PFSK-1 (cell line): ENCODE measurements around the gene CLDND1.

Experiments used
- FOXP2 ChIP-seq: optimal IDR thresholded peaks from 2 replicates; pipeline ENCODE3; 2011; ENCODE audit warnings: borderline replicate concordance, control low read depth, inconsistent platforms; ENCODE audit not compliant: insufficient read depth; ENCODE audit errors: extremely low read length, extremely low read depth
- POLR2AphosphoS5 ChIP-seq: IDR thresholded peaks from 2 replicates; pipeline ENCODE4 v1.6.1; 2012; ENCODE audit warnings: low read depth, mild to moderate bottlenecking, control low read depth, low read length, moderate library complexity
- SIN3A ChIP-seq: IDR thresholded peaks from 2 replicates; pipeline ENCODE4 v1.6.1; 2012; ENCODE audit warnings: mild to moderate bottlenecking, low read length, moderate library complexity, borderline replicate concordance; ENCODE audit not compliant: insufficient read depth
- TAF1 ChIP-seq: IDR thresholded peaks from 2 replicates; pipeline ENCODE4 v1.6.1; 2012; ENCODE audit warnings: low read length, control low read depth, borderline replicate concordance; ENCODE audit not compliant: insufficient read depth
- TF ChIP-seq, protein P1 (sequence below), 2 experiments: IDR thresholded peaks; 2 replicates each; pipeline versions ENCODE4 v1.6.1 to v1.8.0; 2011 to 2012; ENCODE audit warnings: low read depth in 2 of 2, low read length in 2 of 2, control low read depth in 1 of 2, inconsistent platforms in 1 of 2, mild to moderate bottlenecking in 1 of 2, moderate library complexity in 1 of 2; ENCODE audit not compliant: insufficient read depth in 1 of 2

DNA sequence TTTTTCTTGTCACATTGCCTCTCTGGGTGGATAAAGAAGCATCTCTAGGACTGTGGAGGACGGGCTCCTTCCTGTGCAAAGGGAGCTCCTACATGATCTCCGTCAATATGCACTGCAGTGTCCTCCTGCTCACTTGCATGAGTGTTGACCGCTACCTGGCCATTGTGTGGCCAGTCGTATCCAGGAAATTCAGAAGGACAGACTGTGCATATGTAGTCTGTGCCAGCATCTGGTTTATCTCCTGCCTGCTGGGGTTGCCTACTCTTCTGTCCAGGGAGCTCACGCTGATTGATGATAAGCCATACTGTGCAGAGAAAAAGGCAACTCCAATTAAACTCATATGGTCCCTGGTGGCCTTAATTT is 9.6 kb upstream of the CLDND1 start:
- TF ChIP-seq, protein P1, sequence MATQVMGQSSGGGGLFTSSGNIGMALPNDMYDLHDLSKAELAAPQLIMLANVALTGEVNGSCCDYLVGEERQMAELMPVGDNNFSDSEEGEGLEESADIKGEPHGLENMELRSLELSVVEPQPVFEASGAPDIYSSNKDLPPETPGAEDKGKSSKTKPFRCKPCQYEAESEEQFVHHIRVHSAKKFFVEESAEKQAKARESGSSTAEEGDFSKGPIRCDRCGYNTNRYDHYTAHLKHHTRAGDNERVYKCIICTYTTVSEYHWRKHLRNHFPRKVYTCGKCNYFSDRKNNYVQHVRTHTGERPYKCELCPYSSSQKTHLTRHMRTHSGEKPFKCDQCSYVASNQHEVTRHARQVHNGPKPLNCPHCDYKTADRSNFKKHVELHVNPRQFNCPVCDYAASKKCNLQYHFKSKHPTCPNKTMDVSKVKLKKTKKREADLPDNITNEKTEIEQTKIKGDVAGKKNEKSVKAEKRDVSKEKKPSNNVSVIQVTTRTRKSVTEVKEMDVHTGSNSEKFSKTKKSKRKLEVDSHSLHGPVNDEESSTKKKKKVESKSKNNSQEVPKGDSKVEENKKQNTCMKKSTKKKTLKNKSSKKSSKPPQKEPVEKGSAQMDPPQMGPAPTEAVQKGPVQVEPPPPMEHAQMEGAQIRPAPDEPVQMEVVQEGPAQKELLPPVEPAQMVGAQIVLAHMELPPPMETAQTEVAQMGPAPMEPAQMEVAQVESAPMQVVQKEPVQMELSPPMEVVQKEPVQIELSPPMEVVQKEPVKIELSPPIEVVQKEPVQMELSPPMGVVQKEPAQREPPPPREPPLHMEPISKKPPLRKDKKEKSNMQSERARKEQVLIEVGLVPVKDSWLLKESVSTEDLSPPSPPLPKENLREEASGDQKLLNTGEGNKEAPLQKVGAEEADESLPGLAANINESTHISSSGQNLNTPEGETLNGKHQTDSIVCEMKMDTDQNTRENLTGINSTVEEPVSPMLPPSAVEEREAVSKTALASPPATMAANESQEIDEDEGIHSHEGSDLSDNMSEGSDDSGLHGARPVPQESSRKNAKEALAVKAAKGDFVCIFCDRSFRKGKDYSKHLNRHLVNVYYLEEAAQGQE (IDR thresholded peaks at IDR 0.05; ENCODE audit: insufficient read depth in 1 of 2, low read depth in 2 of 2, low read length in 2 of 2): no peak
- TF ChIP-seq POLR2AphosphoS5 (no peak), TAF1 (no peak), SIN3A (no peak), FOXP2 (no peak)
